HEK293 (cell line): ENCODE results near the gene CPN1.
"Not testable (repeated sequence)": the region's sequence is repeated elsewhere in the genome, so short reads cannot be mapped to it uniquely, and the experiment has no call there.

ENCODE experiments used
- CTCF ChIA-PET: fragments of 350-600 bp; formaldehyde crosslinking; extraction: SDS; loops from one replicate; lab custom pipeline; 2021; ENCODE audit warnings: antibody characterized with exemption; lab: Yijun Ruan, JAX
- POLR2A ChIA-PET: fragments of 300-600 bp; formaldehyde crosslinking; extraction: SDS; loops from one replicate; lab custom pipeline; 2020; ENCODE audit warnings: antibody characterized with exemption, inconsistent platforms; lab: Yijun Ruan, JAX
- H3K27ac ChIP-seq: fragments of 200-500 bp; sonication (Bioruptor generic); 2 replicates; pipeline ENCODE4 v1.5.1; 2014; ENCODE audit warnings: low read depth, low read length, control low read depth, inconsistent platforms; ENCODE audit errors: extremely low read depth
- H3K36me3 ChIP-seq, 2 experiments: fragments of 200-500 bp in 1 of 2; sonication (Bioruptor generic) in 1 of 2; 1 replicate in 1 of 2; 2 replicates in 1 of 2; pipeline ENCODE4 v1.5.1; 2014 to 2017; ENCODE audit warnings: inconsistent platforms in 2 of 2, low read length in 2 of 2; ENCODE audit not compliant: control insufficient read depth in 2 of 2, insufficient read depth in 1 of 2
- H3K4me1 ChIP-seq: fragments of 200-500 bp; sonication (Bioruptor generic); 2 replicates; pipeline ENCODE4 v1.5.1; 2014; ENCODE audit warnings: mild to moderate bottlenecking, low read length, inconsistent platforms; ENCODE audit not compliant: control insufficient read depth, insufficient read depth
- H3K4me3 ChIP-seq: 2 replicates; pipeline ENCODE4 v1.5.1; 2011; ENCODE audit warnings: low read depth, mild to moderate bottlenecking, control low read depth, low read length, moderate library complexity
- H3K9me3 ChIP-seq: fragments of 200-500 bp; sonication (Bioruptor generic); 2 replicates; pipeline ENCODE4 v1.5.1; 2014; ENCODE audit warnings: low read depth, low read length, inconsistent platforms; ENCODE audit not compliant: control insufficient read depth, insufficient read depth
- KLF10 ChIP-seq: fragments of 450-650 bp; IDR thresholded peaks from 2 replicates; pipeline ENCODE4 v1.5.1; 2018; ENCODE audit warnings: missing biosample characterization, mild to moderate bottlenecking, missing genetic modification characterization
- SCRT1 ChIP-seq: fragments of 450-650 bp; formaldehyde crosslinking; IDR thresholded peaks from 2 replicates; pipeline ENCODE4 v1.5.1; 2016; ENCODE audit warnings: missing biosample characterization, missing genetic modification characterization, borderline replicate concordance
- SETDB1 ChIP-seq: IDR thresholded peaks from one replicate; pipeline ENCODE4 v1.6.1; 2017; ENCODE audit warnings: mild to moderate bottlenecking, low read length, moderate library complexity, mixed read lengths; ENCODE audit not compliant: insufficient read length
- YY2 ChIP-seq: fragments of 450-650 bp; formaldehyde crosslinking; IDR thresholded peaks from 2 replicates; pipeline ENCODE4 v1.5.1; 2016; ENCODE audit warnings: missing biosample characterization, missing genetic modification characterization
- ZBTB48 ChIP-seq: fragments of 450-650 bp; formaldehyde crosslinking; IDR thresholded peaks from 2 replicates; pipeline ENCODE4 v1.5.1; 2016; ENCODE audit warnings: missing biosample characterization, missing genetic modification characterization
- ZNF10 ChIP-seq: fragments of 450-650 bp; formaldehyde crosslinking; IDR thresholded peaks from 2 replicates; pipeline ENCODE4 v1.5.1; 2017; ENCODE audit warnings: missing biosample characterization, missing genetic modification characterization
- ZNF121 ChIP-seq: fragments of 450-650 bp; formaldehyde crosslinking; IDR thresholded peaks from 2 replicates; pipeline ENCODE4 v1.5.1; 2016; ENCODE audit warnings: missing biosample characterization, missing genetic modification characterization
- ZNF155 ChIP-seq: fragments of 450-650 bp; formaldehyde crosslinking; IDR thresholded peaks from 2 replicates; pipeline ENCODE4 v1.5.1; 2016; ENCODE audit warnings: missing biosample characterization, missing genetic modification characterization
- ZNF335 ChIP-seq: fragments of 450-650 bp; formaldehyde crosslinking; conservative IDR thresholded peaks from 2 replicates; pipeline ENCODE4 v1.5.1; 2016; ENCODE audit warnings: missing biosample characterization, missing genetic modification characterization
- ZNF341 ChIP-seq: fragments of 450-650 bp; formaldehyde crosslinking; IDR thresholded peaks from 2 replicates; pipeline ENCODE4; 2016; ENCODE audit warnings: low read depth, missing biosample characterization, missing genetic modification characterization
- ZNF404 ChIP-seq: fragments of 450-650 bp; formaldehyde crosslinking; IDR thresholded peaks from 2 replicates; pipeline ENCODE4 v1.5.1; 2017; ENCODE audit warnings: missing biosample characterization, missing genetic modification characterization
- ZNF433 ChIP-seq: fragments of 450-650 bp; formaldehyde crosslinking; IDR thresholded peaks from 2 replicates; pipeline ENCODE4 v1.5.1; 2016; ENCODE audit warnings: missing biosample characterization, missing genetic modification characterization, low read depth
- ZNF48 ChIP-seq: fragments of 450-650 bp; formaldehyde crosslinking; IDR thresholded peaks from 2 replicates; pipeline ENCODE4 v1.5.1; 2016; ENCODE audit warnings: missing biosample characterization, missing genetic modification characterization
- ZNF510 ChIP-seq: fragments of 450-650 bp; formaldehyde crosslinking; IDR thresholded peaks from 2 replicates; pipeline ENCODE4 v1.5.1; 2018; ENCODE audit warnings: mild to moderate bottlenecking, missing genetic modification characterization, missing biosample characterization; ENCODE audit not compliant: insufficient replicate concordance
- ZNF623 ChIP-seq: fragments of 450-650 bp; formaldehyde crosslinking; IDR thresholded peaks from 2 replicates; pipeline ENCODE4 v1.5.1; 2016; ENCODE audit warnings: missing biosample characterization, missing genetic modification characterization
- ZNF660 ChIP-seq: fragments of 450-650 bp; IDR thresholded peaks from 2 replicates; pipeline ENCODE4 v1.5.1; 2018; ENCODE audit warnings: missing biosample characterization, mild to moderate bottlenecking, missing genetic modification characterization
- ZNF701 ChIP-seq: fragments of 450-650 bp; formaldehyde crosslinking; IDR thresholded peaks from 2 replicates; pipeline ENCODE4 v1.5.1; 2016; ENCODE audit warnings: missing biosample characterization, missing genetic modification characterization
- ZNF777 ChIP-seq: fragments of 450-650 bp; formaldehyde crosslinking; IDR thresholded peaks from 2 replicates; pipeline ENCODE4 v1.5.1; 2017; ENCODE audit warnings: missing biosample characterization, missing genetic modification characterization, borderline replicate concordance
- ZNF837 ChIP-seq: fragments of 450-650 bp; formaldehyde crosslinking; IDR thresholded peaks from 2 replicates; pipeline ENCODE4 v1.5.1; 2016; ENCODE audit warnings: missing biosample characterization, missing genetic modification characterization
- ZNF843 ChIP-seq: fragments of 450-650 bp; formaldehyde crosslinking; IDR thresholded peaks from 2 replicates; pipeline ENCODE4 v1.5.1; 2016; ENCODE audit warnings: missing biosample characterization, missing genetic modification characterization
- TF ChIP-seq, protein P1 (sequence below): fragments of 450-650 bp; formaldehyde crosslinking; IDR thresholded peaks from 2 replicates; pipeline ENCODE4 v1.5.1; 2017; ENCODE audit warnings: missing biosample characterization, missing genetic modification characterization
- TF ChIP-seq, protein P2 (sequence below): fragments of 450-650 bp; formaldehyde crosslinking; optimal IDR thresholded peaks from 2 replicates; pipeline ENCODE3; 2016; ENCODE audit warnings: missing biosample characterization, mild to moderate bottlenecking, missing genetic modification characterization
- TF ChIP-seq, protein P3 (sequence below): fragments of 450-650 bp; formaldehyde crosslinking; IDR thresholded peaks from 2 replicates; pipeline ENCODE4 v1.5.1; 2016; ENCODE audit warnings: missing biosample characterization, missing genetic modification characterization
- TF ChIP-seq, protein P4 (sequence below): fragments of 450-650 bp; IDR thresholded peaks from 2 replicates; pipeline ENCODE4 v1.5.1; 2018; ENCODE audit warnings: missing biosample characterization, missing genetic modification characterization

The CPN1 gene

DNA sequence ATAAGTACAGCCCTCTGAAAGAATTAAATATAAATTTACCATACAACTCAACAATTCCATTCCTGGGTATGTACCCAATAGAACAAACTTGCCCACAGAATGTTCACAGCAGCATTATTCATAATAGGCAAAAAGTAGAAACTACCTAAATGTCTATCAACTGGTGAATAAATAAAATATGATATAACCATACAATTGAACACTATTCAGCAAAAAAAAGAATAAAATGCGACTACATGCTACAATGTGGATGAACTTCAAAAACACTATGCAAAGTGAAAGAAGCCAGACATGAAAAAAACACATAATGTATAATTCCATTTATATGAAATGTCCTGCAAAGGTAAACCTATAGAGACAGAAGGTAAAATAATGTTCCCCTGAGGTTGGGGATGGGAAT, 2.0 kb upstream of the CPN1 start:
- H3K4me3 ChIP-seq = no peak overlapping the region
- H3K27ac ChIP-seq = no peak overlapping the region
- ChIA-PET POLR2A (no interaction called here), CTCF (interaction anchor here (1.3 kb wide), 1 partner anchor 38 kb away, joined by 3 read pairs; no protein-coding TSS in a partner anchor)
- TF ChIP-seq ZNF48 = no peak
- no peak for TF ChIP-seq ZNF701 (tag by site-specific recombination)
- TF ChIP-seq ZNF335 (tag by site-specific recombination) = no peak
- TF ChIP-seq ZNF155 (tag by site-specific recombination) = no peak
- no peak for TF ChIP-seq ZBTB48
- no peak for TF ChIP-seq YY2 (tag by site-specific recombination)
- TF ChIP-seq ZNF10 = no peak
- no peaks in the 10 kb centered on the region for H3K4me1 ChIP-seq
- no peaks in the 10 kb centered on the region for H3K9me3 ChIP-seq
- no peaks in the 10 kb centered on the region for H3K36me3 ChIP-seq

DNA sequence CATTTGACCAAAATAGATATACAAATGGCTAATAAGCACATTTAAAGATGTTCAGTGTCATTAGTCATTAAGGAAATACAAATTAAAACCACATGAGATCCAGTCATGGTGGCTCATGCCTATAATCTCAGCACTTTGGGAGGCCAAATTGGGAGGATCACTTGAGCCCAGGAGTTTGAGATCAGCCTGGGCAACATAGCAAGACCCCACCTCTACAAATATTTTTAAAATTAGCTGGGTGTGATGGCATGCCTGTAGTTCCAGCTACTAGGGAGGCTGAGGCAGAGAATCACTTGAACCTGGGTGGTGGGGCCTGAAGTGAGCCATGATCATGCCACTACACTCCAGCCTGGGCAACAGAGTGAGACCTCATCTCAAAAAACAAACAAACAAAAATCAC, 607 bp upstream of the CPN1 start:
- H3K27ac ChIP-seq, H3K4me3 ChIP-seq, H3K9me3 ChIP-seq, H3K36me3 ChIP-seq, H3K4me1 ChIP-seq, CTCF ChIA-PET, POLR2A ChIA-PET: not testable (repeated sequence)
- TF ChIP-seq ZNF121 (tag by site-specific recombination) = peak; percentile 37; the same call in 1 of the 2 replicates

DNA sequence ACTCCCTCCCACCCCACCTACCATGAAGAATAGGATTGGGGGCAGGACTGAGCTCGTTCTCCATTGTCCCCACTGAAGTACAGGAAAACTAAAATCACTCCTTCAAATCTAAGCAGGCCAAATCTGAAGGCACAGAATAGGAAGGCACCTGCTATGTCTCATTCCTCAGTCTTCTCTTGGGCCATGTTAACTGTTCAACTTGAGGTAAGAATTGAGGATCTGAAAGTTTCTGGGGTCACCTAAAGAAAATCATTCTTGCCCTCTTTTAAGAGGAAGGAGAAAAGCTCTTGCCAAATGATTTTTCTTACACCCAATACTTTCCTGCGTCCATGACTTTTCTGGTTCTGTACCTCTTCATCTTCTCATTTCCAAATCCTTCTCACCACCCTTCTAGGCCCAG, 4.9 kb downstream of the CPN1 start:
- Histone ChIP-seq H3K4me3 (no peak overlapping the region), H3K36me3 (no peaks in the 10 kb centered on the region)
- CTCF ChIA-PET = interaction anchor here (0.8 kb wide), 1 partner anchor 31 kb away, joined by 3 read pairs; no protein-coding TSS in a partner anchor
- POLR2A ChIA-PET = interaction anchor here (0.6 kb wide), 1 partner anchor 9 kb away, joined by 3 read pairs; no protein-coding TSS in a partner anchor
- TF ChIP-seq, protein P1, sequence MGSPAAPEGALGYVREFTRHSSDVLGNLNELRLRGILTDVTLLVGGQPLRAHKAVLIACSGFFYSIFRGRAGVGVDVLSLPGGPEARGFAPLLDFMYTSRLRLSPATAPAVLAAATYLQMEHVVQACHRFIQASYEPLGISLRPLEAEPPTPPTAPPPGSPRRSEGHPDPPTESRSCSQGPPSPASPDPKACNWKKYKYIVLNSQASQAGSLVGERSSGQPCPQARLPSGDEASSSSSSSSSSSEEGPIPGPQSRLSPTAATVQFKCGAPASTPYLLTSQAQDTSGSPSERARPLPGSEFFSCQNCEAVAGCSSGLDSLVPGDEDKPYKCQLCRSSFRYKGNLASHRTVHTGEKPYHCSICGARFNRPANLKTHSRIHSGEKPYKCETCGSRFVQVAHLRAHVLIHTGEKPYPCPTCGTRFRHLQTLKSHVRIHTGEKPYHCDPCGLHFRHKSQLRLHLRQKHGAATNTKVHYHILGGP (tag by site-specific recombination) = no peak
- TF ChIP-seq, all 188 proteins: peak for 0
- no peaks in the 10 kb centered on the region for H3K9me3 ChIP-seq
- H3K4me1 ChIP-seq = no peaks in the 10 kb centered on the region
- H3K27ac ChIP-seq = no peak overlapping the region

DNA sequence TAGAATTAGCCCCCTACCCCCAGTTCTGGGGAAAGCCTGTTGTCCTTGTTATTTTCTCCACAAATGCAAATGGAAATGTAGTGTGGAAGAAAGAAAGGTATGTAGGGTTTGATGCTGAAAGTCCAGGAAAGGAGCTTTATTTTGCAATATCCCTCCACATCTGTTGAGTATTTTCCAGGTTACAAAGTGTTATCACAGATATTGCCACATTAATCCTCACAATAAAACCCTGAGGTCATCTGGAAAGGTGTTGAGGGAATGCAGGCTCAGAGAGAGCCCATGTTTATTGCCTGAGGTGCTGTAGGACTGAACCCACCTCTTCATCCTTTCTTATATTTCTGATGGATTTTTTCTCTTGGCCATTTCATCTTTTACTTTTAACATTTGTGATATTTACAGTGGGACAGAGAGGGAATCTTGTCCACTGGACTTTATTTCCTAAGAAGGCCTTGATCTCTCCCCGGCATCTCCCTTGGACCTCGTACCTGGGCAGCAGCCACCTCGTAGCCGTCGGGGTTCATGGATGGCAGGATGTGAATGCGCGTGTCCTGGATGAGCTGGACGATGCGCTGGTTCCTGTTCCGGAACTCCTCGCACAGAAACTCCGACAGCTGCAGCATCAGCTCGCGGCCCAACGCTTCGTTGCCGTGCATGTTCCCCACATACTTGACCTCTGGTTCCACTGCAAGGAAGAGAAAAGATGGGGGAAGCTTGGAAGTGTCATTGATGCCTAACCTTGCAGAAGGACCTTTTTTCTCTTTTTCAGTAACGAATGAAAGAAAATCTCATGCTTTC, 6.0 kb downstream of the CPN1 start:
- no peak overlapping the region for H3K4me3 ChIP-seq
- no peak overlapping the region for H3K27ac ChIP-seq
- ChIA-PET POLR2A (no interaction called here), CTCF (interaction anchor here (1.1 kb wide), 1 partner anchor 230 kb away, joined by 5 read pairs; no protein-coding TSS in a partner anchor)
- H3K4me1 ChIP-seq = no peaks in the 10 kb centered on the region
- no peaks in the 10 kb centered on the region for H3K9me3 ChIP-seq
- H3K36me3 ChIP-seq = no peaks in the 10 kb centered on the region
- no peak for TF ChIP-seq ZNF510 (tag by site-specific recombination)
- TF ChIP-seq ZNF341 (tag by site-specific recombination) = no peak
- TF ChIP-seq ZNF843 (tag by site-specific recombination) = no peak
- TF ChIP-seq, protein P2, sequence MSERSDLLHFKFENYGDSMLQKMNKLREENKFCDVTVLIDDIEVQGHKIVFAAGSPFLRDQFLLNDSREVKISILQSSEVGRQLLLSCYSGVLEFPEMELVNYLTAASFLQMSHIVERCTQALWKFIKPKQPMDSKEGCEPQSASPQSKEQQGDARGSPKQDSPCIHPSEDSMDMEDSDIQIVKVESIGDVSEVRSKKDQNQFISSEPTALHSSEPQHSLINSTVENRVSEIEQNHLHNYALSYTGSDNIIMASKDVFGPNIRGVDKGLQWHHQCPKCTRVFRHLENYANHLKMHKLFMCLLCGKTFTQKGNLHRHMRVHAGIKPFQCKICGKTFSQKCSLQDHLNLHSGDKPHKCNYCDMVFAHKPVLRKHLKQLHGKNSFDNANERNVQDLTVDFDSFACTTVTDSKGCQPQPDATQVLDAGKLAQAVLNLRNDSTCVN (tag by site-specific recombination) = no peak
- TF ChIP-seq, protein P3, sequence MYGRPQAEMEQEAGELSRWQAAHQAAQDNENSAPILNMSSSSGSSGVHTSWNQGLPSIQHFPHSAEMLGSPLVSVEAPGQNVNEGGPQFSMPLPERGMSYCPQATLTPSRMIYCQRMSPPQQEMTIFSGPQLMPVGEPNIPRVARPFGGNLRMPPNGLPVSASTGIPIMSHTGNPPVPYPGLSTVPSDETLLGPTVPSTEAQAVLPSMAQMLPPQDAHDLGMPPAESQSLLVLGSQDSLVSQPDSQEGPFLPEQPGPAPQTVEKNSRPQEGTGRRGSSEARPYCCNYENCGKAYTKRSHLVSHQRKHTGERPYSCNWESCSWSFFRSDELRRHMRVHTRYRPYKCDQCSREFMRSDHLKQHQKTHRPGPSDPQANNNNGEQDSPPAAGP = no peak
- TF ChIP-seq ZNF777 (tag by site-specific recombination) = no peak
- no peak for TF ChIP-seq ZNF623 (tag by site-specific recombination)
- TF ChIP-seq, protein P4, sequence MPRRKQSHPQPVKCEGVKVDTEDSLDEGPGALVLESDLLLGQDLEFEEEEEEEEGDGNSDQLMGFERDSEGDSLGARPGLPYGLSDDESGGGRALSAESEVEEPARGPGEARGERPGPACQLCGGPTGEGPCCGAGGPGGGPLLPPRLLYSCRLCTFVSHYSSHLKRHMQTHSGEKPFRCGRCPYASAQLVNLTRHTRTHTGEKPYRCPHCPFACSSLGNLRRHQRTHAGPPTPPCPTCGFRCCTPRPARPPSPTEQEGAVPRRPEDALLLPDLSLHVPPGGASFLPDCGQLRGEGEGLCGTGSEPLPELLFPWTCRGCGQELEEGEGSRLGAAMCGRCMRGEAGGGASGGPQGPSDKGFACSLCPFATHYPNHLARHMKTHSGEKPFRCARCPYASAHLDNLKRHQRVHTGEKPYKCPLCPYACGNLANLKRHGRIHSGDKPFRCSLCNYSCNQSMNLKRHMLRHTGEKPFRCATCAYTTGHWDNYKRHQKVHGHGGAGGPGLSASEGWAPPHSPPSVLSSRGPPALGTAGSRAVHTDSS (tag by site-specific recombination) = no peak
- no peak for TF ChIP-seq SCRT1
- no peak for TF ChIP-seq SETDB1
- no peak for TF ChIP-seq ZNF660 (tag by site-specific recombination)
- TF ChIP-seq ZNF404 (tag by site-specific recombination) = no peak
- no peak for TF ChIP-seq ZNF837 (tag by site-specific recombination)
- TF ChIP-seq ZNF433 (tag by site-specific recombination) = no peak
- TF ChIP-seq KLF10 = no peak
